Stimulated activated CD4-positive, alpha-beta T cell treated with anti-CD3 and anti-CD28 coated beads, Interleukin-12 subunit alpha, Interleukin-12 subunit beta, amount 100 ng/mL, for 24 hours (primary cell): ENCODE measurements around the gene CDCP2.
"Not testable (repeated sequence)": the region's sequence is repeated elsewhere in the genome, so short reads cannot be mapped to it uniquely, and the experiment has no call there.

Experiments used
- DNase-seq, 2 experiments: peaks; one replicate each; pipeline ENCODE4 v3.0.0-alpha.2; 2020; ENCODE audit warnings: low read depth in 2 of 2

CDCP2 gene

GRCh38 chr1:54115520-54115919 is 37.3 kb downstream of the CDCP2 start:
- no peak for DNase-seq

- DNase-seq: no peak
Measured at GRCh38 chr1:54114955-54115354, 37.8 kb downstream of the CDCP2 start.

GRCh38 chr1:54114001-54114400 is 38.8 kb downstream of the CDCP2 start:
- no peak for DNase-seq

- no peak for DNase-seq
Measured at GRCh38 chr1:54112705-54113368, 40.0 kb downstream of the CDCP2 start.

- DNase-seq: no peak
Measured at GRCh38 chr1:54112027-54112426, 40.8 kb downstream of the CDCP2 start.

- DNase-seq: no peak
Measured at GRCh38 chr1:54111624-54112023, 41.2 kb downstream of the CDCP2 start.

GRCh38 chr1:54110996-54111395 is 41.8 kb downstream of the CDCP2 start:
- no peak for DNase-seq

- DNase-seq: no peak
Measured at GRCh38 chr1:54109129-54110090, 43.4 kb downstream of the CDCP2 start.

GRCh38 chr1:54108156-54108555 is 44.6 kb downstream of the CDCP2 start:
- DNase-seq: no peak

- DNase-seq: no peak
Measured at GRCh38 chr1:54107131-54107530, 45.7 kb downstream of the CDCP2 start.

GRCh38 chr1:54105736-54106269 is 47.0 kb downstream of the CDCP2 start:
- no peak for DNase-seq

GRCh38 chr1:54105080-54105479 is 47.7 kb downstream of the CDCP2 start:
- no peak for DNase-seq

GRCh38 chr1:54104613-54105012 is 48.2 kb downstream of the CDCP2 start:
- DNase-seq: not testable (repeated sequence)

- no peak for DNase-seq
Measured at GRCh38 chr1:54103414-54103813, 49.4 kb downstream of the CDCP2 start.

- DNase-seq: no peak
Measured at GRCh38 chr1:54100500-54100899, 52.3 kb downstream of the CDCP2 start.

- DNase-seq: no peak
Measured at GRCh38 chr1:54099061-54099610, 53.7 kb downstream of the CDCP2 start.

- no peak for DNase-seq
Measured at GRCh38 chr1:54096877-54097240, 55.9 kb downstream of the CDCP2 start.

- no peak for DNase-seq
Measured at GRCh38 chr1:54096227-54096876, 56.4 kb downstream of the CDCP2 start.

- DNase-seq: no peak
Measured at GRCh38 chr1:54095546-54096226, 57.1 kb downstream of the CDCP2 start.

GRCh38 chr1:54094730-54095105 is 58.1 kb downstream of the CDCP2 start:
- not testable (repeated sequence) for DNase-seq

- DNase-seq: no peak
Measured at GRCh38 chr1:54094001-54094729, 58.6 kb downstream of the CDCP2 start.
